A673 (cell line): ENCODE measurements around the gene LRRC47.

Experiments
- CTCF ChIP-seq: fragments of 300-800, 200-600 bp; sonication (generic); conservative IDR thresholded peaks from 2 replicates; pipeline ENCODE4 v1.5.1; 2017; ENCODE audit warnings: low read depth, mild to moderate bottlenecking, antibody characterized with exemption, low read length, moderate library complexity, mixed read lengths
- EZH2 ChIP-seq: fragments of 200-600 bp; sonication (generic); IDR thresholded peaks from 2 replicates; pipeline ENCODE4 v1.6.1; 2017; ENCODE audit warnings: borderline replicate concordance, low read depth, mild to moderate bottlenecking, mixed read lengths, antibody characterized with exemption, low read length; ENCODE audit not compliant: poor library complexity, severe bottlenecking

GRCh38 chr1:3743826-3744225, 52.5 kb downstream of the LRRC47 start:
- no peak for TF ChIP-seq CTCF
- TF ChIP-seq EZH2, result no peak
